CD4-positive, alpha-beta T cell (primary cell): ENCODE results near the gene KCTD6. TPM values are rescaled to one million over a fixed set of nuclear protein-coding genes. Genes with fewer than 3 reads are reported as not detected.
A peak's percentile ranks its signal among the peaks of the same experiment; 100 is the strongest.

Experiments used
- ATAC-seq: fragments of 200-7000 bp; cut with Tn5 transposase; one replicate; pipeline ENCODE4 v1.10.0; 2022; ENCODE audit warnings: mild to moderate bottlenecking; ENCODE audit not compliant: poor library complexity
- CTCF ChIA-PET: fragments of 350-600 bp; sonication (Branson Sonifier 250); formaldehyde crosslinking; loops from one replicate; lab custom pipeline; 2021; ENCODE audit warnings: antibody characterized with exemption, inconsistent platforms; lab: Charles Lee
- POLR2A ChIA-PET: fragments of 350-600 bp; sonication (Branson Sonifier 250); formaldehyde crosslinking; loops from one replicate; lab custom pipeline; 2021; ENCODE audit warnings: antibody characterized with exemption, inconsistent platforms; lab: Charles Lee
- DNase-seq, 14 experiments: peaks; one replicate each; pipeline ENCODE4 v3.0.0-alpha.2; 2013 to 2020; ENCODE audit warnings: mixed read lengths in 2 of 14
- H3K27ac ChIP-seq, 2 donors: one replicate each; pipeline versions ENCODE4 v1.5.1 to v1.7.0; 2013; ENCODE audit warnings: low read length in 2 of 2, low read depth in 1 of 2, mild to moderate bottlenecking in 1 of 2
- H3K27me3 ChIP-seq, 2 experiments: 1 replicate in 1 of 2; 2 replicates in 1 of 2; pipeline versions ENCODE4 v1.6.1 to v1.7.0; 2013; ENCODE audit warnings: low read length in 2 of 2, control low read depth in 1 of 2, mild to moderate bottlenecking in 1 of 2, moderate library complexity in 1 of 2; ENCODE audit not compliant: insufficient read depth in 2 of 2, control insufficient read depth in 1 of 2
- H3K36me3 ChIP-seq: one replicate; pipeline ENCODE4 v1.6.1; 2013; ENCODE audit warnings: low read length, control low read depth; ENCODE audit not compliant: insufficient read depth
- H3K4me1 ChIP-seq: one replicate; pipeline ENCODE4 v1.6.1; 2013; ENCODE audit warnings: low read length, control low read depth; ENCODE audit not compliant: insufficient read depth
- H3K4me3 ChIP-seq: one replicate; pipeline ENCODE4 v1.5.1; 2013; ENCODE audit warnings: mild to moderate bottlenecking, low read length, moderate library complexity
- H3K9me3 ChIP-seq, 2 experiments: 1 replicate in 1 of 2; 2 replicates in 1 of 2; pipeline versions ENCODE4 v1.6.1 to v1.7.0; 2013; ENCODE audit warnings: low read length in 2 of 2, mild to moderate bottlenecking in 2 of 2, control low read depth in 1 of 2, moderate library complexity in 1 of 2; ENCODE audit not compliant: control insufficient read depth in 1 of 2, insufficient read depth in 1 of 2
- H3K27ac Mint-ChIP-seq: one replicate; pipeline ENCODE4 v1.8.0; 2020; ENCODE audit warnings: mixed read lengths
- H3K27me3 Mint-ChIP-seq: one replicate; pipeline ENCODE4 v1.8.0; 2021; ENCODE audit warnings: mixed read lengths
- H3K36me3 Mint-ChIP-seq: one replicate; pipeline ENCODE4 v1.8.0; 2021; ENCODE audit warnings: low read depth, mixed read lengths
- H3K4me1 Mint-ChIP-seq: one replicate; pipeline ENCODE4 v1.8.0; 2021; ENCODE audit warnings: low read depth, mixed read lengths
- H3K4me3 Mint-ChIP-seq: one replicate; pipeline ENCODE4 v1.8.0; 2020; ENCODE audit warnings: mild to moderate bottlenecking, mixed read lengths
- H3K9me3 Mint-ChIP-seq: one replicate; pipeline ENCODE4 v1.8.0; 2020; ENCODE audit warnings: mixed read lengths
- intact Hi-C, 2 experiments: fragments of 100-400 bp; cut with DNase I in 1 of 2; cut with micrococcal nuclease in 1 of 2; formaldehyde crosslinking; loops; one replicate each; pipeline versions ENCODE4 v1.15.1 to v1.9.0; 2023 to 2025; cut with DNase I, micrococcal nuclease
- total RNA-seq, 174 experiments: library from RNA in 2 of 174; stranded (reverse) in 2 of 174; gene quantifications; one replicate each; pipeline ENCODE4 v1.2.3 and lab custom pipeline; 2021 to 2026
- TF ChIP-seq, protein P1 (sequence below): fragments of 200-600 bp; IDR thresholded peaks from one replicate; pipeline ENCODE4 v1.8.0; 2022; ENCODE audit warnings: antibody characterized with exemption, mild to moderate bottlenecking

Gene KCTD6
- total RNA-seq, 2 experiments from 2014 or later, result 3.8 to 5.0 TPM

DNA sequence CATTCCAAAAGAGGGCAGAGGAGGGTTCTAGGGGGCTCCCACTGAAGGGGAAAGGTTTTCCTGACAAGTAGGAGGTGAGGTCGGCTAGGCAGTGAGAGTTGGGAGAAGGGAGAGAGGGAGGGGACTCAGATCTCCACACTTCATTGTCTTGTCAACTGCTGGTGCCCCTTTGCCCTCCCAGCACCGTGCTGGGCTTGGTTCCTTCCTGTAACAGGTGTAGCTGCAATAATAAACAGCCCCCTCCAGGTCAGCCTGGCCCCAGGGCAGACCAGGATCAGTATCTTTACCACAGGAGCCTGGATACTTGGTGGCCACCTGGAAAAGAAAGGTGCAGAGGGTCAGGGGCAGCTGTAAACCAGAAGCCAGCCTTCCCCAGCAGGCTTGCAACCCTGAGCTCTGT lies 2.9 kb upstream of the KCTD6 start:
- no peaks in the 10 kb centered on the region for H3K36me3 ChIP-seq
- H3K9me3 Mint-ChIP-seq, result no peaks in the 10 kb centered on the region
- no peak overlapping the region for H3K4me3 ChIP-seq
- H3K4me1 Mint-ChIP-seq, result peaks cover 37% of the 10 kb centered on the region
- H3K4me1 ChIP-seq, result peaks cover 22% of the 10 kb centered on the region
- DNase-seq, result no peak
- no peaks in the 10 kb centered on the region for H3K27me3 Mint-ChIP-seq
- H3K27ac Mint-ChIP-seq, result no peak overlapping the region
- no peak for ATAC-seq
- no peak overlapping the region for H3K27ac ChIP-seq
- intact Hi-C loops, result no loop called here
- no peaks in the 10 kb centered on the region for H3K9me3 ChIP-seq
- no peak overlapping the region for H3K4me3 Mint-ChIP-seq
- H3K36me3 Mint-ChIP-seq, result peaks cover 4% of the 10 kb centered on the region
- CTCF ChIA-PET, result no interaction called here
- H3K27me3 ChIP-seq, result no peaks in the 10 kb centered on the region
- TF ChIP-seq, protein P1, sequence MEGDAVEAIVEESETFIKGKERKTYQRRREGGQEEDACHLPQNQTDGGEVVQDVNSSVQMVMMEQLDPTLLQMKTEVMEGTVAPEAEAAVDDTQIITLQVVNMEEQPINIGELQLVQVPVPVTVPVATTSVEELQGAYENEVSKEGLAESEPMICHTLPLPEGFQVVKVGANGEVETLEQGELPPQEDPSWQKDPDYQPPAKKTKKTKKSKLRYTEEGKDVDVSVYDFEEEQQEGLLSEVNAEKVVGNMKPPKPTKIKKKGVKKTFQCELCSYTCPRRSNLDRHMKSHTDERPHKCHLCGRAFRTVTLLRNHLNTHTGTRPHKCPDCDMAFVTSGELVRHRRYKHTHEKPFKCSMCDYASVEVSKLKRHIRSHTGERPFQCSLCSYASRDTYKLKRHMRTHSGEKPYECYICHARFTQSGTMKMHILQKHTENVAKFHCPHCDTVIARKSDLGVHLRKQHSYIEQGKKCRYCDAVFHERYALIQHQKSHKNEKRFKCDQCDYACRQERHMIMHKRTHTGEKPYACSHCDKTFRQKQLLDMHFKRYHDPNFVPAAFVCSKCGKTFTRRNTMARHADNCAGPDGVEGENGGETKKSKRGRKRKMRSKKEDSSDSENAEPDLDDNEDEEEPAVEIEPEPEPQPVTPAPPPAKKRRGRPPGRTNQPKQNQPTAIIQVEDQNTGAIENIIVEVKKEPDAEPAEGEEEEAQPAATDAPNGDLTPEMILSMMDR, result no peak
- POLR2A ChIA-PET, result no interaction called here

DNA sequence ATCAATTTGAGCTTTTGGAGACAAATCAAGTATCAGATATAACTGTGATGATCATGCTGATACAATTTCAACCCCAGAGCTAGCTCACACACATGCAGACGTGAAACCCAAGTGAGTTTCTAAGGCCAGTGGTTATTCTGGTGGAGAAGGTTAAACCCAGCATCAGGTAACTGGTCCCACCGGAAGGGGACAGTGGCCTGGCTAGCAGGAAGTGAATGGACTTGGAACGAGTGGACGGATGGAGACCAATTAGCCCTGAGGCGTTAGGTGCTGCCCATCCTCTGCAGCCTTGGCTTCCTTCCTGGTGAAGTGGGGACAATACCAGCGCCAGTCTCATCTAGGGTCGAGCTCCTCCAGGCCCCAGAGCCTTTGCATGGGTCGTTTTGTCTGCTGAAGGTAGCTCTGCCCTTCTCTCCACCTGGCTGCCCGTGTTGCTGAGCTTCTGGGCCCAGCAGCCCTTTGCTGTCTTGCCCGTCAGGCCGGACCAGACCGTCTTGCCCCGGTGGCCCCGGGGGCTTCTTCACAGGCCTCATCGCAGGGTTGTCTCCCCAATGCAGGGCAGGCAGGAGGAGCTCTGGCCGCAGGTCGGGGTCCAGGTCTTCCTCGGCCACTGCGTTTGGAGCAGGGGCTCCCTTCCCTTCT lies 915 bp upstream of the KCTD6 start:
- peaks cover 4% of the 10 kb centered on the region for H3K36me3 Mint-ChIP-seq
- no peaks in the 10 kb centered on the region for H3K9me3 Mint-ChIP-seq
- Histone ChIP-seq H3K36me3 (no peaks in the 10 kb centered on the region), H3K4me3 (peak overlapping the region; percentile 37), H3K9me3 (no peaks in the 10 kb centered on the region), H3K27me3 (no peaks in the 10 kb centered on the region), H3K4me1 (peaks cover 22% of the 10 kb centered on the region), H3K27ac (peak overlapping the region; percentile 16 to 30)
- H3K27ac Mint-ChIP-seq, result peak overlapping the region; percentile 83
- POLR2A ChIA-PET, result interaction anchor here (1.0 to 4.2 kb wide), 4 partner anchors 20 to 185 kb away, joined by 3 to 42 read pairs (median 23); partner anchors contain the start of genes HTD2, PDHB, PXK and RPP14
- peak overlapping the region; percentile 86 for H3K4me3 Mint-ChIP-seq
- CTCF ChIA-PET, result interaction anchor here (0.7 to 3.2 kb wide), 16 partner anchors 10 to 184 kb away, joined by 3 to 73 read pairs (median 6); partner anchors contain the start of genes HTD2, PDHB, PXK and RPP14
- no peak for ATAC-seq
- peak in 3 of 14 experiments; percentile 3 to 41 (median 22) for DNase-seq
- no peaks in the 10 kb centered on the region for H3K27me3 Mint-ChIP-seq
- intact Hi-C loops, result loop anchor here (1.0 to 10.0 kb wide), 6 partner anchors 41 to 1806 kb away; partner anchors contain the start of genes APPL1 (in 1 of the 2), PDHB (in 1 of the 2), PXK (in 1 of the 2) and TASOR (in 1 of the 2)
- TF ChIP-seq, protein P1, result no peak
- peaks cover 57% of the 10 kb centered on the region for H3K4me1 Mint-ChIP-seq

DNA sequence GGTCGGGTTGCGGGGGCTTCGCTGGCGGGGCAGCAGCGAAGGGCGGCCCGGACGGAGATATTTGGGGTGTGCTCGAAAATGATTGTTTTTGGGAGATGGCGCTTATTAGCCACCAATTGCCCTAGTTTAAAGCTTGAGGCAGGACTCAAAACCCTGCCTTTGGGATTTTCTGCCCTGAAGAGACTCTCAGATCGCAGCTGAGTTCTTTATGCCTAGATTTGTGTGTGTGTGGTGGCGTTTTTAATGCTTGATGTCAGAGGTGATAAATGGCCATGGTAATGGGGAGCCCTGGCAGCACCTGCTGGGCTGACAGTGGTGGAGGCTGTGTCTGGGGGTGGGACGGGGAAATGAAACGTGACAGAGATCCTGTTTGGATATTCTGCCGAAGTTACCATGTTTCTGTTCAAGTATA lies 604 bp downstream of the KCTD6 start:
- Histone ChIP-seq H3K4me3 (peak overlapping the region; percentile 81), H3K27me3 (no peaks in the 10 kb centered on the region), H3K36me3 (no peaks in the 10 kb centered on the region), H3K4me1 (peaks cover 22% of the 10 kb centered on the region), H3K27ac (no peak overlapping the region), H3K9me3 (no peaks in the 10 kb centered on the region)
- TF ChIP-seq, protein P1, result no peak
- ChIA-PET CTCF (interaction anchor here (0.6 to 3.2 kb wide), 27 partner anchors 9 to 483 kb away, joined by 3 to 73 read pairs (median 4); partner anchors contain the start of genes HTD2, PDHB, PXK and RPP14), POLR2A (interaction anchor here (0.8 to 4.2 kb wide), 7 partner anchors 12 to 186 kb away, joined by 3 to 42 read pairs (median 4); partner anchors contain the start of genes HTD2, PDHB, PXK and RPP14)
- Mint-ChIP-seq H3K4me3 (peak overlapping the region; percentile 97), H3K36me3 (peaks cover 4% of the 10 kb centered on the region), H3K9me3 (no peaks in the 10 kb centered on the region), H3K27ac (peak overlapping the region; percentile 79), H3K27me3 (no peaks in the 10 kb centered on the region), H3K4me1 (peaks cover 73% of the 10 kb centered on the region)
- DNase-seq (peak in 9 of 14 experiments; percentile 4 to 57 (median 23)), ATAC-seq (peak; percentile 40)
- intact Hi-C loops, result loop anchor here (1.0 to 10.0 kb wide), 7 partner anchors 30 to 1808 kb away; partner anchors contain the start of genes APPL1 (in 1 of the 2), HTD2 (in 1 of the 2), PXK (in 1 of the 2) and RPP14 (in 1 of the 2)
